ENCODE measurements around the gene ATG9B. TPM values are rescaled to one million over a fixed set of nuclear protein-coding genes. Genes with fewer than 3 reads are reported as not detected.
A peak's percentile ranks its signal among the peaks of the same experiment; 100 is the strongest.
"Not testable (repeated sequence)": the region's sequence is repeated elsewhere in the genome, so short reads cannot be mapped to it uniquely, and the experiment has no call there.

ATG9B gene
- total RNA-seq, 2 experiments from 2014 or later = 3.5 to 4.6 TPM

GRCh38 chr7:151043449-151043848 is 19.2 kb upstream of the ATG9B start:
- POLR2A ChIA-PET; H3K27me3 Mint-ChIP-seq; DNase-seq; H3K9me3 Mint-ChIP-seq; intact Hi-C loops (cut with micrococcal nuclease); H3K4me3 Mint-ChIP-seq; H3K36me3 Mint-ChIP-seq; H3K27ac Mint-ChIP-seq: not testable (repeated sequence)
- peaks cover 16% of the 10 kb centered on the region for H3K4me1 Mint-ChIP-seq (ENCODE audit: low read depth)
- CTCF ChIA-PET = interaction anchor here (1.4 kb wide), 1 partner anchor 35 kb away, joined by 3 read pairs; no protein-coding TSS in a partner anchor

- peaks cover 16% of the 10 kb centered on the region for H3K4me1 Mint-ChIP-seq (ENCODE audit: low read depth)
- CTCF ChIA-PET = interaction anchor here (1.1 kb wide), 1 partner anchor 8 kb away, joined by 3 read pairs; no protein-coding TSS in a partner anchor
- POLR2A ChIA-PET = no interaction called here
Measured at GRCh38 chr7:151040616-151041375, 16.5 kb upstream of the ATG9B start.

GRCh38 chr7:151039850-151040548 is 15.7 kb upstream of the ATG9B start:
- ChIA-PET POLR2A (interaction anchor here (0.8 to 1.5 kb wide), 2 partner anchors 8 to 12 kb away, joined by 3 to 11 read pairs; partner anchors contain the start of genes ABCB8 and ASIC3), CTCF (interaction anchor here (1.1 kb wide), 1 partner anchor 12 kb away, joined by 6 read pairs; the partner anchor contains the start of gene ABCB8)
- Mint-ChIP-seq H3K36me3 (peaks cover 8% of the 10 kb centered on the region), H3K27ac (peak overlapping the region; percentile 91), H3K4me1 (ENCODE audit: low read depth) (peaks cover 16% of the 10 kb centered on the region), H3K27me3 (no peaks in the 10 kb centered on the region), H3K9me3 (no peaks in the 10 kb centered on the region), H3K4me3 (no peak overlapping the region)
- intact Hi-C loops (cut with micrococcal nuclease) = loop anchor here (1.0 kb wide), 2 partner anchors 12 to 18 kb away; partner anchors contain the start of gene ABCB8
- no peak for DNase-seq

More at GRCh38 chr7:151040616-151041375, 16.5 kb upstream of the ATG9B start:
- peaks cover 12% of the 10 kb centered on the region for H3K36me3 Mint-ChIP-seq
- no peak for DNase-seq
- H3K27me3 Mint-ChIP-seq = no peaks in the 10 kb centered on the region
- intact Hi-C loops (cut with micrococcal nuclease) = no loop called here
- no peak overlapping the region for H3K27ac Mint-ChIP-seq
- no peak overlapping the region for H3K4me3 Mint-ChIP-seq
- no peaks in the 10 kb centered on the region for H3K9me3 Mint-ChIP-seq

- no peaks in the 10 kb centered on the region for H3K9me3 Mint-ChIP-seq
- H3K4me1 Mint-ChIP-seq (ENCODE audit: low read depth) = peaks cover 16% of the 10 kb centered on the region
- CTCF ChIA-PET = interaction anchor here (0.7 to 1.1 kb wide), 3 partner anchors 11 to 141 kb away, joined by 3 to 6 read pairs (median 4); partner anchors contain the start of gene ABCB8
- POLR2A ChIA-PET = interaction anchor here (0.8 to 1.5 kb wide), 3 partner anchors 9 to 21 kb away, joined by 3 to 11 read pairs (median 5); partner anchors contain the start of genes ABCB8 and ASIC3
- intact Hi-C loops (cut with micrococcal nuclease) = loop anchor here (1.0 kb wide), 2 partner anchors 11 to 19 kb away; partner anchors contain the start of gene ABCB8
- peaks cover 8% of the 10 kb centered on the region for H3K36me3 Mint-ChIP-seq
- H3K27ac Mint-ChIP-seq = peak overlapping the region; percentile 91
- H3K27me3 Mint-ChIP-seq = no peaks in the 10 kb centered on the region
- no peak overlapping the region for H3K4me3 Mint-ChIP-seq
- DNase-seq = peak; percentile 91
Measured at GRCh38 chr7:151038951-151039849, 14.9 kb upstream of the ATG9B start.

GRCh38 chr7:151035902-151036301 is 11.6 kb upstream of the ATG9B start:
- Mint-ChIP-seq H3K27ac (no peak overlapping the region), H3K4me3 (no peak overlapping the region), H3K36me3 (peaks cover 8% of the 10 kb centered on the region), H3K27me3 (no peaks in the 10 kb centered on the region), H3K9me3 (no peaks in the 10 kb centered on the region), H3K4me1 (ENCODE audit: low read depth) (peaks cover 16% of the 10 kb centered on the region)
- intact Hi-C loops (cut with micrococcal nuclease) = no loop called here
- ChIA-PET POLR2A (no interaction called here), CTCF (no interaction called here)
- no peak for DNase-seq

GRCh38 chr7:151035026-151035717 is 10.9 kb upstream of the ATG9B start:
- Mint-ChIP-seq H3K4me3 (no peak overlapping the region), H3K4me1 (ENCODE audit: low read depth) (peaks cover 16% of the 10 kb centered on the region), H3K27me3 (no peaks in the 10 kb centered on the region), H3K9me3 (no peaks in the 10 kb centered on the region), H3K27ac (no peak overlapping the region), H3K36me3 (peaks cover 8% of the 10 kb centered on the region)
- ChIA-PET CTCF (no interaction called here), POLR2A (no interaction called here)
- no peak for DNase-seq
- intact Hi-C loops (cut with micrococcal nuclease) = no loop called here

- CTCF ChIA-PET = no interaction called here
Measured at GRCh38 chr7:151034312-151035025, 10.2 kb upstream of the ATG9B start.

GRCh38 chr7:151033864-151034249 is 9.6 kb upstream of the ATG9B start:
- Mint-ChIP-seq H3K36me3 (peaks cover 8% of the 10 kb centered on the region), H3K9me3 (no peaks in the 10 kb centered on the region), H3K27me3 (no peaks in the 10 kb centered on the region), H3K27ac (no peak overlapping the region), H3K4me1 (ENCODE audit: low read depth) (peaks cover 10% of the 10 kb centered on the region), H3K4me3 (no peak overlapping the region)
- intact Hi-C loops (cut with micrococcal nuclease) = no loop called here
- ChIA-PET CTCF (no interaction called here), POLR2A (no interaction called here)
- DNase-seq = no peak

More at GRCh38 chr7:151034312-151035025, 10.2 kb upstream of the ATG9B start:
- Mint-ChIP-seq H3K4me3 (no peak overlapping the region), H3K9me3 (no peaks in the 10 kb centered on the region), H3K27me3 (no peaks in the 10 kb centered on the region), H3K27ac (no peak overlapping the region), H3K4me1 (ENCODE audit: low read depth) (peaks cover 13% of the 10 kb centered on the region), H3K36me3 (peaks cover 8% of the 10 kb centered on the region)
- POLR2A ChIA-PET = no interaction called here
- intact Hi-C loops (cut with micrococcal nuclease) = no loop called here
- no peak for DNase-seq

- no peak overlapping the region for H3K27ac Mint-ChIP-seq
- ChIA-PET CTCF (interaction anchor here (0.8 to 2.2 kb wide), 2 partner anchors 8 to 15 kb away, joined by 3 to 12 read pairs; no protein-coding TSS in a partner anchor), POLR2A (no interaction called here)
- H3K27me3 Mint-ChIP-seq = no peaks in the 10 kb centered on the region
- no peaks in the 10 kb centered on the region for H3K9me3 Mint-ChIP-seq
- DNase-seq = no peak
- peaks cover 9% of the 10 kb centered on the region for H3K4me1 Mint-ChIP-seq (ENCODE audit: low read depth)
- H3K4me3 Mint-ChIP-seq = no peak overlapping the region
- intact Hi-C loops (cut with micrococcal nuclease) = no loop called here
- H3K36me3 Mint-ChIP-seq = peaks cover 11% of the 10 kb centered on the region
Measured at GRCh38 chr7:151032936-151033863, 8.9 kb upstream of the ATG9B start.

- CTCF ChIA-PET = interaction anchor here (0.6 kb wide), 1 partner anchor 131 kb away, joined by 4 read pairs; no protein-coding TSS in a partner anchor
- intact Hi-C loops (cut with micrococcal nuclease) = no loop called here
- H3K36me3 Mint-ChIP-seq = peaks cover 2% of the 10 kb centered on the region
- DNase-seq = no peak
- no peaks in the 10 kb centered on the region for H3K9me3 Mint-ChIP-seq
- H3K27me3 Mint-ChIP-seq = no peaks in the 10 kb centered on the region
- no peak overlapping the region for H3K27ac Mint-ChIP-seq
- H3K4me3 Mint-ChIP-seq = no peak overlapping the region
- H3K4me1 Mint-ChIP-seq (ENCODE audit: low read depth) = peaks cover 18% of the 10 kb centered on the region
- POLR2A ChIA-PET = no interaction called here
Measured at GRCh38 chr7:151031011-151031410, 6.7 kb upstream of the ATG9B start.

Measured in activated CD4-positive, alpha-beta memory T cell treated with anti-CD3 and anti-CD28 coated beads for 36 hours (primary cell).